KG1 (cell line): ENCODE results near the gene ANKRD13A.
"Not testable (repeated sequence)": the region's sequence is repeated elsewhere in the genome, so short reads cannot be mapped to it uniquely, and the experiment has no call there.

ENCODE experiments used
- DNase-seq: peaks from one replicate; lab custom pipeline; 2025; lab: John Stamatoyannopoulos, UW

ANKRD13A gene

DNA sequence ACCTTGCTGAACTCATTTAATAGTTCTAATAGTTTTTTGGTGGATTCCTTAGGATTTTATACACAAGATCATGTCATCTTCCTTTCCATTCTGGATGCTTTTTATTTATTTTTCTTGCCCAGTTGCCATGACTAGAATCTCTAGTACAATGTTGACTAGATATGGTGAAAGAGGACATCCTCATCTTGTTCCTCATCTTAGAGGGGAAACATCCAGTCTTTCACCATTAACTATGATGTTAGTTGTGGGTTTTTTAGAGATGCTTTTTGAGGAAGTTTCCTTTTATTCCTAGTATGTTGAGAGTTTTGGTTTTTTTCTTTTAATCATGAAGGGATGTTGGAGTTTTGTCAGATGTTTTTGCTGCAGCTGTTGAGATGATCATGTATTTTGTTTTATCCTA lies 8.7 kb downstream of the ANKRD13A start:
- no peak for DNase-seq

DNA sequence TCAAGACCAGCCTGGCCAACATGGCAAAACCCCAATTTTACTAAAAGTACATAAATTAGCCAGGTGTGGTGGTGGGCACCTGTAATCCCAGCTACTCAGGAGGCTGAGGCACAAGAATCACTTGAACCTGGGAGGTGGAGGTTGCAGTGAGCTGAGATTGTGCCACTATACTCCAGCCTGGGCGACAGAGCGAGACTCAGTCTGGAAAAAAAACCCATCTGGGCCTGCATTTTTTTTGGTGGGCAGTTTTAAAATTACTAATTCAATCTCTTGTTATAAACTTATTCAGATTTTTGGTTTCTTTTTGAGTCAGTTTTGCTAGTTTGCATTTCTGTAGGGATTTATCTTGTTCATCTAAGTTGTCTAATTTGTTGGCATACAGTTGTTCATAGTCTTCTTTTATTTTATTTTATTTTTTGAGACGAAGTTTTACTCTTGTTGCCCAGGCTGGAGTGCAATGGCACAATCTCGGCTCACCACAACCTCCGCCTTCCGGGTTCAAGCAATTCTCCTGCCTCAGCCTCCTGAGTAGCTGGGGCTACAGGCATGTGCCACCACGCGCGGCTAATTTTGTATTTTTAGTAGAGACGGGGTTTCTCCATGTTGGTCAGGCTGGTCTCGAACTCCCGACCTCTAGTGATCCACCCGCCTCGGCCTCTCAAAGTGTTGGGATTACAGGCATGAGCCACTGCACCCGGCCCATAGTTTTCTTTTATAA lies 9.6 kb downstream of the ANKRD13A start:
- DNase-seq = not testable (repeated sequence)

DNA sequence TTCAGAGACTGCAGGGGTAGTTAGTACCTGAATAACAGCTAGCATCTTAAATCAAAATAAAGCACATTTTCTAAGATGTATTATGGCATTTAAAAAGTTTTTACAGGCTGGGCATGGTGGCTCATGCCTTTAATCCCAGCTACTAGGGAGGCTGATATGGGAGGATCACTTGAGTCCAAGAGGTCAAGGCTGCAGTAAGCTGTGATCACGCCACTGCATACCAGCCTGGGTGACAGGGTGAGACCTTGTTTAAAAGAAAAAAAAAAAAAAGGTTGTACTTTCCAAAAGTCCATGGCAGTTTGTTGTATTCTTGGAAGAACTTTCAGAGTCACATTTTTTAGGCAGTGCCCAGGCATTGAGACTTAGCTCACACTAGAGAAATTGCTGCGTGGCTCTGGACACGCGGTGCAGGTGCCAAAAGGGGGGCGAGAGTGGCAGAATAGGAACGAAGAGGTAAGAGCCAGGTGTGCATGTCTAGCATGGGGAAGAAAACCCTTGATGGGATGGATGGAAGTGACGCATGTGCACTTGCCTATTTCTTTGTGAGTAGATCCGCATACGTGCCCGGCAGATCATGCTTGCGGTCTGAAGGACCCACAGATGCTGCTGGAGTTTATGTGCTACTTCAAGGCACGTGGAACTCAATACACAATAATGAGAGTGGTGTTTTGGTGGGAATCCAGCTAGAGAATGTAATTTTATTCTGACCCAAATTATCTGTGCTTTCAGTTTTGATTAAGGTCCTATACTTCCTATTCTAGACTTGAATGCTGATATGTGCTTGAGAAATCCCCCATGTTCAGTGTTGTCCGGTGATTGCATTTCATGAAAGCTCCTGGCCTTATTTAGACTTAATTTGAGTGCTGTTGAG lies 11.9 kb downstream of the ANKRD13A start:
- no peak for DNase-seq

DNA sequence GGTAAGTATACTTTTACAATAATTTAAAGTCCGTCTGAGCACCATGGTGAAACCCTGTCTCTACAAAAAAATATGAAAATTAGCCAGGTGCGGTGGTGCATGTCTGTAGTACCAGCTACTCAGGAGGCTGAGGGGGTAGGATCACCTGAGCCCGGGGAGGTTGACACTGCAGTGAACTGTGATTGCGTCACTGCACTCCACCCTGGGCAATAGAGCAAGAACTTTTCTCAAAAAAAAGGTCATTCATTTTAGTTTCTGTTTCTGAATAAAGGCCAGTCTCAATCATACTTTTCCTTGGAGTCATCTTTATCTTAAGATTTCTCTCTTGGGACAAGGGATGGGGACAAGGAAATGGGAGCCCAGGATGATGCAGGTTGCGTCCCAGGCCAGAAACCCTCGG lies 12.9 kb downstream of the ANKRD13A start:
- no peak for DNase-seq

DNA sequence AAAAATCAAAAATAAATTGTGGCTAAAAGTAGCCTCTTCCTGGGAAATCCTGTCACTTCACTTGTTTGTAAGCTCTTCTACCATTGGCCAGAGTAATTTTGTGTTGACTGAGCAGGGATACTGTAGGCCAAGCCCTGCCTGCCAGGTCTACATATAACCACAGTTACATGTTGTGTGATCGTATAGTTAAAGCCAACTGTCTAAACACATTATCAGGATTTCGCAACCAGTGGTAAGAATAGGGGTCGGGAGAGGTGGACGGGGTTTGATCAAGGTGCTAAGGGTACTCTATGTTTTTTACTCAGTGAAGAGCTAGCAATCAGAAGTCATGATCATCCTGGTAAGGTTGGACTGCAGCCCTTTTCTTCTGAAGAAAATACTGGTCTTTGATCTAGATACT lies 13.4 kb downstream of the ANKRD13A start:
- no peak for DNase-seq

- peak; percentile 18 for DNase-seq
These were observed 15.9 kb downstream of the ANKRD13A start for GRCh38 chr12:110015132-110015531.

- DNase-seq = no peak
These were observed 21.7 kb downstream of the ANKRD13A start for GRCh38 chr12:110020956-110021355.

DNA sequence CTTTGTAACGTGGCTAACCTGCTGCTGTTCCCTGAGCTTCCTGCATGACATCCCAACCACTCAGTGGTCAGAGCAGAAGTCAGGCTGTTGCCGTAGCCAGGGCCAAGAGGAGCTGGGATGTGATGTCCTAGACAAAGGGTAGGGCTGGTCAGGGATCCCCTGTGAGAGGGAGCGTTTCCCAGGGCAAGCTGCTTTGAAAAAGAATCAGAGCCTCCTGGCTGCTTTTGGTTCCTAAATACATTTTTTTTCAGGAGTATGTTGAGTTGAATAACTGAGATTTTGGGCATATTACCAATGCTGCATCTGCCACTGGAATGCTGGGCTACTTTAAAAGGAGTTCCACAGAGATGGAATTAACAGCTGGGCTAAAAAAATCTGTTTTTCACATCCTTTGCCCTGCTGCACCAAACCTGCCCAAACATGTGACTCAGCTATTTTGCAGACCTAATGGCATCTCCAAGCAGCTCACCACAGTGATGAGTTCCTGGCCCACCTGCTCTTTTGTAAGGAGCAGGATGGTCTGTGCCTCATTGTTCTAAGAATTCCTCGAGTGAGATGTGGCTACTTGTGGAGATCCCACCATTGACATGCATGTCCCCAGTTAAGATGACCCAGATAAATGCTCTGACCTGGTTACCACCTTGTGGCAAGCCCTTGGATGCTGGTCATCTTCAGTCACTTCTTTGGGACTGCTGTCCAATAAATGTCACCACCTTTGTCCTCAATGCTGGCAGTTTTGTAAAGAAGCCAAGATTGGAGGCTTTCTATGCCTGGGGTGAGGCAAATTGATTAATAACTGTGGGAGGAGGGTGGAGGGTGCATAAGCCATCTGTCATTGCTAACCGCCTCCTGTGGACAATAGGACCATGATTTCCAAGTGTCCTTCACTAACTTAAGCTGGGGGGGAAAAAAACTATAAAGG lies 24.1 kb downstream of the ANKRD13A start:
- DNase-seq = no peak

DNA sequence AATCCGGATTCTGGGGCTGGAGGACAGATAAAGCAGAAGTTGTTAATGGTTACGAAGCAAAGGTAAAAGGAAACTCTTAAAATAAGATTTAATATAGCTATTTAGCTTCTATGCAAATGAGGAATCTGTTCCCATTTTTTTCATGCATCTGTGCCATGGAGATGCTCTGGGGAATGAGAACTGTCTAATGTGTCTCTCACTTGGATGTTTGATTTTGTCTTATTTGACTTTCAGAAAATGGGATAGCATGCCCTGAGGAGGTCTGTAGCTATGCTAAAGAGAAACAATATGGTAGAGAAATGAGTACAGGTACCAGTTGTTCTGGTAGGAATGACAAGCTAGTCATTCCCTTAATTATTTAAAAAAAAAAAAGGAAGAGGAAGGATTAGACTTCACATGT lies 24.8 kb downstream of the ANKRD13A start:
- no peak for DNase-seq

DNA sequence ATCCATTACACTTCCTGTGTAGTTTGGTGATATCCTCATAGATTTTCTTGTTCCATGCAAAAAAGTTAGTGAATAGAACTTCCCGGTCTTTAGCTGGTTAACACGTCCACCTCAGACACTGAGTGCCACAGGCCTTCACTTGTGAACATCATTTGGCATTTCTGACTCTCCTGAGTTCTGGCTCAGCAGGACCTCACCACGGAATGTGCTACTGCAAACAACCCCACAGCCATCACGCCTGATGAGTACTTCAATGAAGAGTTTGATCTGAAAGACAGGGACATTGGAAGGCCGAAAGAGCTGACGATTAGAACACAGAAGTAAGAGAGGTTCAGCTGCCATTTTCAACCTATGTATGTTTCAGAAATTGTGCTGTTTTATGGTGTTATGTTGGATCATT lies 29.1 kb downstream of the ANKRD13A start:
- DNase-seq = no peak

DNA sequence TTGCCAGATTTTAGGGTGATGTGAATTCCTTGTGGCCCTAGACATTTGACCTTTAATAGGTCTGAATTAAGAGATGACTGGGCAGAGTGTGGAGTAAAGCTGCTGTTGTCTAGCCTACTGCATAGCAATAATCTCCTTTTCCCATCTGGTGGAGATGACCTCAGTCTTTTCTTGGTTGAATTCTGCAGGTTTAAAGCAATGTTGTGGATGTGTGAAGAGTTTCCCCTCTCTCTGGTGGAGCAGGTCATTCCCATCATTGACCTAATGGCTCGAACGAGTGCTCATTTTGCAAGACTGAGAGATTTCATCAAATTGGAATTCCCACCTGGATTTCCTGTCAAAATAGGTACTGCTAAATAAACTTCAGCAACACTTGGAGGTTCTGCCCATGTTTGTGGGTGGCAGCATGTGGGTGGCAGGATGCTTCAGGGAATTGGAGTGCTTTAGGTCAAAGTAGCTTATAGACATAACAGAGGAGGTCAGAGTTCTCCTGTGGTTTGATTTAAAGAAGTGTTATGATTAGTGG lies 30.1 kb downstream of the ANKRD13A start:
- no peak for DNase-seq

- DNase-seq = no peak
These were observed 34.7 kb downstream of the ANKRD13A start for GRCh38 chr12:110033888-110034287.

DNA sequence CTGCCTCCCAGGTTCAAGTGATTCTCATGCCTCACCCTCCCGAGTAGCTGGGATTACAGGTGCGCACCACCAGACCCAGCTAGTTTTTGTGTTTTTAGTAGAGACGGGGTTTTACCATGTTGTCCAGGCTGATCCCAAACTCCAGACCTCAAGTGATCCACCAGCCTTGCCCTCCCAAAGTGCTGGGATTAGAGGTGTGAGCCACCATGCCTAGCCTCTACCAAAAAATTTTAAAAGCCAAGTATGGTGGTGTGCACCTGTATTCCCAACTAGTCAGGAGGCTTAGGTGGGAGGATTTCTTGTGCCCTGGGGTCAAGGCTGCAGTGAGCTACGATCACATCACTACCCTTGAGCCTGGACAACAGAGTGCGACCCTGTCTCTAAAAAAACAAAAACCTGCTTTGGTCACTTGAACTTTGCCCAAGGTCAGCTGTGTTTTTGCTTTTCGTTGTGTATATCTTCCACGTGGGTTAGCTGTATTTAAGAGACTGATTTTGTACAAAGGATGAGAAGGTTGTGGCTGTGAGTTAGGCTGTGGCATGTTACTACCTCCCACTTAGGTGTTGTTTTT lies 36.4 kb downstream of the ANKRD13A start:
- DNase-seq = no peak

- no peak for DNase-seq
These were observed 38.1 kb downstream of the ANKRD13A start for GRCh38 chr12:110037315-110037714.

DNA sequence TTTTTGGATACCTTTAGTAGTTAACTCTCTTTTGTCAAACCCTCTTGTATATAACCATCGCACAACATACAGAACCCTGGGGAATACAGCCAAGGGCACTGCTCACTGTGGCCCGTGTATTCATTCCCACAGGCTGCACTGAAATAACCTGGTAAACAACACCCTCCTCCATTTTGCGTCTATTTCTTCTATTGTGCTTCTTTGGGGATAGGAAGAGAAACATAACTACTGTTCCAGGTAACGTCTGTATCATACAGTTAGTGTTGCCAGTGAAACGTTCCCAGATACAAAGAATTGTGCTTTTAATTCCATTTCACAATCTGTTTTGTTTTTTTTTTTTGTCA lies 39.5 kb downstream of the ANKRD13A start:
- no peak for DNase-seq

DNA sequence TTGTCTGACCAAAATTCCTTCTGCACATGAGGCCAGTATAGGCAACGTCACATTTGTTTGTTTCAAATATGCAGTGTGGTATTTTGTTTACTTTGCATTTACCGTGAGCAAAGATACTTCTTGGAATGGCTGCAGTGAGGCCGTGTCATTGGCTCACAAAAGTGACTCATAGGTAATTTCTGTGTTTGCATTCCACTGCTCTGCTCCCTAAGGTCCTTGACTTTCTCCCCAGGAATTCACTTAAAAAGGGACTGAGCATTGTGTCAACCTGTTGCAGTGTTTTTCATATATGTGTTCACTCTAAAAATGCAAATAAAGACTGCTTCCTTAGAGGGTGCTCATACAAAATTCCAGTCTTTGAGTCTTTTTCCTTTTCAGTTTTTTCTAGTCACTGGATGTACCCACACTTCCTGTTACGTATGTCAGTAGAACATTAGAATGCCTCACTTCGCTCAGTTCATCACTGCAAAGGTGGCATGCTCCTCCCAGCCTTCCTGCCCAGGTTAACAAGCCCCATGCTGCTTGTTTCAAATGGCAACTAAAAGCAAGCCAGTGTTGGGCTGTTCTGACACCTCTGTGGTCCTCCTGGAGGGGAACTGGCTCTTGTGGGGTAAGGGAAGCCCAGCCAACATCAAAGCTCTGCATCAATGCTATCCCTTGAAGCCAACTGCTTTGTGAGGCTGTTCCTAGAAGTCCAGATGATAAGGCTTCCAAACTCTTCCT lies 40.0 kb downstream of the ANKRD13A start:
- DNase-seq = no peak

GRCh38 chr12:110042264-110042663 lies 43.0 kb downstream of the ANKRD13A start:
- no peak for DNase-seq

GRCh38 chr12:110046451-110047187 lies 47.4 kb downstream of the ANKRD13A start:
- DNase-seq = no peak

DNA sequence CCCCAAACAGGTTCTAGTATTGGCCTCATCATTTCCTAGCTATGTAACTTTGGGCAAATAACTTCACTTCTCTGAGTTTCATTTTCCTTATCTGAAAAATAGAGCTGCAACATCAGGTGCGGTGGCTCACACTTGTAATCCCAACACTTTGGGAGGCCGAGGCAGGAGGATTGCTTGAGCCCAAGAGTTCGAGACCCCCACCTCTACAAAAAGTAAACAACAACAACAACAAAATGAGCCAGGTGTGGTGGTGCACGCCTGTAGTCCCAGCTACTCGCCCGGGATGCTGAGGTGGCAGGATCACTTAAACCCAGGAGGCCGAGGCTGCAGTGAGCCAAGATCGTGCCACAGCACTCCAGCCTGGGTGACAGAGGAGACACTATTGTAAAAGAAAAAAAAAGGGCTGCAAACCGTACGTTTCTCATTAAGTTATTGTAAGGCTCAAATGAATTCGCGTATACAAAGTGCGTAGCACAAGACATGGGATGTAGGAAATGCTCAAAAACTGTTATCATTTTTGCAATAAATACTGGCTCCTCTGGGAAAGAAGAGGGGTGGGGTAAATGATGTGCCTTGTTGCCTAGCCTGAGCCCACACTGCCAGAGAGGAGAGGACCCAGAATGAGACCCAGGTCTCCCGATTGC lies 48.2 kb downstream of the ANKRD13A start:
- DNase-seq = no peak
